ENCODE data around the gene RXRA. TPM values are rescaled to one million over a fixed set of nuclear protein-coding genes. Genes with fewer than 3 reads are reported as not detected.

The RXRA gene
- total and polyA plus RNA-seq, 3 experiments from 2014 or later = 2.1 to 10.0 (median 9.9) TPM

- H3K27ac Mint-ChIP-seq = peak overlapping the region; percentile 14 to 96 (median 93)
- CTCF ChIA-PET = interaction anchor here (0.8 to 2.2 kb wide), 6 partner anchors 9 to 1050 kb away, joined by 3 to 14 read pairs (median 6); partner anchors contain the start of gene RNU6ATAC
- no peak for DNase-seq
These were observed 129.3 kb downstream of the RXRA start for GRCh38 chr9:134455537-134455933.

GRCh38 chr9:134455934-134456755, 129.9 kb downstream of the RXRA start:
- Mint-ChIP-seq H3K27me3 (no peaks in the 10 kb centered on the region), H3K9me3 (no peaks in the 10 kb centered on the region), H3K4me1 (peaks cover 7 to 12% (median 8%) of the 10 kb centered on the region in 3 donors), H3K27ac (peak overlapping the region; percentile 71 to 98 (median 96)), H3K4me3 (peak overlapping the region; percentile 66 to 94 (median 85)), H3K36me3 (no peaks in the 10 kb centered on the region)
- POLR2A ChIA-PET = interaction anchor here (0.5 to 1.6 kb wide), 5 partner anchors 13 to 320 kb away, joined by 3 to 12 read pairs (median 3); partner anchors contain the start of genes RNU6ATAC and WDR5
- H3K9me3 ChIP-seq (ENCODE audit: low read length) = no peaks in the 10 kb centered on the region
- H3K27me3 ChIP-seq (ENCODE audit: insufficient read depth, low read length, poor library complexity, severe bottlenecking) = no peaks in the 10 kb centered on the region
- DNase-seq = peak; percentile 57 to 85 (median 80)
- CTCF ChIA-PET = interaction anchor here (0.6 to 2.2 kb wide), 8 partner anchors 8 to 1049 kb away, joined by 3 to 14 read pairs (median 4); partner anchors contain the start of gene RNU6ATAC
- H3K36me3 ChIP-seq (ENCODE audit: insufficient read depth, low read length) = no peaks in the 10 kb centered on the region
- peaks cover 20% of the 10 kb centered on the region for H3K4me1 ChIP-seq (ENCODE audit: insufficient read depth, low read length)
- H3K27ac ChIP-seq (ENCODE audit: low read depth, low read length) = peak overlapping the region; percentile 49
- peak overlapping the region; percentile 67 for H3K4me3 ChIP-seq (ENCODE audit: low read length)

More at GRCh38 chr9:134455537-134455933, 129.3 kb downstream of the RXRA start:
- Mint-ChIP-seq H3K4me3 (peak overlapping the region; percentile 62 to 90 (median 84)), H3K27me3 (no peaks in the 10 kb centered on the region), H3K4me1 (peaks cover 7 to 12% (median 8%) of the 10 kb centered on the region in 3 donors), H3K9me3 (no peaks in the 10 kb centered on the region), H3K36me3 (no peaks in the 10 kb centered on the region)
- H3K9me3 ChIP-seq (ENCODE audit: low read length) = no peaks in the 10 kb centered on the region
- POLR2A ChIA-PET = interaction anchor here (1.0 to 1.6 kb wide), 3 partner anchors 12 to 320 kb away, joined by 3 to 12 read pairs (median 5); partner anchors contain the start of genes RNU6ATAC and WDR5
- H3K4me3 ChIP-seq (ENCODE audit: low read length) = peak overlapping the region; percentile 67
- H3K36me3 ChIP-seq (ENCODE audit: insufficient read depth, low read length) = no peaks in the 10 kb centered on the region
- peaks cover 20% of the 10 kb centered on the region for H3K4me1 ChIP-seq (ENCODE audit: insufficient read depth, low read length)
- peak overlapping the region; percentile 49 for H3K27ac ChIP-seq (ENCODE audit: low read depth, low read length)
- no peaks in the 10 kb centered on the region for H3K27me3 ChIP-seq (ENCODE audit: insufficient read depth, low read length, poor library complexity, severe bottlenecking)

GRCh38 chr9:134456756-134457305, 130.6 kb downstream of the RXRA start:
- Histone ChIP-seq H3K27ac (ENCODE audit: low read depth, low read length) (peak overlapping the region; percentile 49), H3K4me1 (ENCODE audit: insufficient read depth, low read length) (peaks cover 20% of the 10 kb centered on the region), H3K9me3 (ENCODE audit: low read length) (no peaks in the 10 kb centered on the region), H3K36me3 (ENCODE audit: insufficient read depth, low read length) (no peaks in the 10 kb centered on the region), H3K27me3 (ENCODE audit: insufficient read depth, low read length, poor library complexity, severe bottlenecking) (no peaks in the 10 kb centered on the region), H3K4me3 (ENCODE audit: low read length) (peak overlapping the region; percentile 67)
- Mint-ChIP-seq H3K27me3 (peaks cover under 1 to 4% of the 10 kb centered on the region in 2 donors), H3K4me1 (peaks cover 7 to 12% (median 8%) of the 10 kb centered on the region in 3 donors), H3K9me3 (no peaks in the 10 kb centered on the region), H3K27ac (peak overlapping the region; percentile 71 to 98 (median 96)), H3K4me3 (peak overlapping the region in 6 of 7 donors; percentile 81 to 94 (median 86)), H3K36me3 (no peaks in the 10 kb centered on the region)
- DNase-seq = no peak
- ChIA-PET CTCF (interaction anchor here (0.6 to 2.2 kb wide), 6 partner anchors 9 to 467 kb away, joined by 3 to 14 read pairs (median 6); partner anchors contain the start of gene RNU6ATAC), POLR2A (interaction anchor here (1.0 to 1.6 kb wide), 4 partner anchors 14 to 321 kb away, joined by 3 to 12 read pairs (median 4); partner anchors contain the start of genes RNU6ATAC and WDR5)

GRCh38 chr9:134457321-134458206, 131.3 kb downstream of the RXRA start:
- H3K9me3 ChIP-seq (ENCODE audit: low read length) = no peaks in the 10 kb centered on the region
- CTCF ChIA-PET = interaction anchor here (1.1 to 2.2 kb wide), 3 partner anchors 10 to 287 kb away, joined by 4 to 14 read pairs (median 11); no protein-coding TSS in a partner anchor
- H3K4me3 ChIP-seq (ENCODE audit: low read length) = no peak overlapping the region
- H3K4me1 ChIP-seq (ENCODE audit: insufficient read depth, low read length) = peaks cover 20% of the 10 kb centered on the region
- no peaks in the 10 kb centered on the region for H3K9me3 Mint-ChIP-seq
- peaks cover 7 to 12% (median 8%) of the 10 kb centered on the region in 3 donors for H3K4me1 Mint-ChIP-seq
- H3K36me3 Mint-ChIP-seq = no peaks in the 10 kb centered on the region
- H3K27ac ChIP-seq (ENCODE audit: low read depth, low read length) = peak overlapping the region; percentile 49
- peaks cover 4 to 9% of the 10 kb centered on the region in 2 donors for H3K27me3 Mint-ChIP-seq
- DNase-seq = no peak
- peak overlapping the region in 6 of 8 donors; percentile 70 to 98 (median 87) for H3K27ac Mint-ChIP-seq
- POLR2A ChIA-PET = interaction anchor here (1.0 to 1.6 kb wide), 3 partner anchors 66 to 322 kb away, joined by 3 to 12 read pairs (median 5); partner anchors contain the start of genes RNU6ATAC and WDR5
- peak overlapping the region in 3 of 7 donors; percentile 9 to 85 (median 41) for H3K4me3 Mint-ChIP-seq
- no peaks in the 10 kb centered on the region for H3K27me3 ChIP-seq (ENCODE audit: insufficient read depth, low read length, poor library complexity, severe bottlenecking)
- H3K36me3 ChIP-seq (ENCODE audit: insufficient read depth, low read length) = no peaks in the 10 kb centered on the region

GRCh38 chr9:134458207-134459108, 132.2 kb downstream of the RXRA start:
- DNase-seq = no peak
- CTCF ChIA-PET = interaction anchor here (1.2 to 2.4 kb wide), 2 partner anchors 9 to 15 kb away, joined by 4 to 10 read pairs; no protein-coding TSS in a partner anchor
- no peaks in the 10 kb centered on the region for H3K9me3 Mint-ChIP-seq
- Histone ChIP-seq H3K36me3 (ENCODE audit: insufficient read depth, low read length) (no peaks in the 10 kb centered on the region), H3K27ac (ENCODE audit: low read depth, low read length) (no peak overlapping the region), H3K27me3 (ENCODE audit: insufficient read depth, low read length, poor library complexity, severe bottlenecking) (no peaks in the 10 kb centered on the region), H3K4me3 (ENCODE audit: low read length) (no peak overlapping the region), H3K9me3 (ENCODE audit: low read length) (no peaks in the 10 kb centered on the region), H3K4me1 (ENCODE audit: insufficient read depth, low read length) (peaks cover 20% of the 10 kb centered on the region)
- peak overlapping the region in 6 of 8 donors; percentile 26 to 69 (median 52) for H3K27ac Mint-ChIP-seq
- peaks cover 7 to 12% (median 8%) of the 10 kb centered on the region in 3 donors for H3K4me1 Mint-ChIP-seq
- H3K36me3 Mint-ChIP-seq = no peaks in the 10 kb centered on the region
- POLR2A ChIA-PET = no interaction called here
- peaks cover 7 to 11% of the 10 kb centered on the region in 2 donors for H3K27me3 Mint-ChIP-seq
- H3K4me3 Mint-ChIP-seq = peak overlapping the region in 3 of 7 donors; percentile 8 to 61 (median 30)

- Histone ChIP-seq H3K27me3 (ENCODE audit: insufficient read depth, low read length, poor library complexity, severe bottlenecking) (no peaks in the 10 kb centered on the region), H3K4me3 (ENCODE audit: low read length) (no peak overlapping the region), H3K36me3 (ENCODE audit: insufficient read depth, low read length) (no peaks in the 10 kb centered on the region), H3K4me1 (ENCODE audit: insufficient read depth, low read length) (peaks cover 20% of the 10 kb centered on the region), H3K9me3 (ENCODE audit: low read length) (no peaks in the 10 kb centered on the region), H3K27ac (ENCODE audit: low read depth, low read length) (no peak overlapping the region)
- Mint-ChIP-seq H3K4me1 (peaks cover 7 to 12% (median 8%) of the 10 kb centered on the region in 3 donors), H3K4me3 (peak overlapping the region in 2 of 7 donors; percentile 30 to 61), H3K27ac (peak overlapping the region in 3 of 8 donors; percentile 58 to 69 (median 63)), H3K9me3 (no peaks in the 10 kb centered on the region), H3K36me3 (no peaks in the 10 kb centered on the region), H3K27me3 (peaks cover 7 to 11% of the 10 kb centered on the region in 2 donors)
- DNase-seq = no peak
- POLR2A ChIA-PET = no interaction called here
- CTCF ChIA-PET = interaction anchor here (1.2 to 2.4 kb wide), 2 partner anchors 10 to 16 kb away, joined by 4 to 10 read pairs; no protein-coding TSS in a partner anchor
These were observed 132.9 kb downstream of the RXRA start for GRCh38 chr9:134459164-134459563.

Measured in CD8-positive, alpha-beta memory T cell (primary cell).